K562 (cell line): ENCODE results near the gene MPIG6B. TPM values are rescaled to one million over a fixed set of nuclear protein-coding genes. Genes with fewer than 3 reads are reported as not detected.

ENCODE experiments used
- ASH1L ChIP-seq: fragments of 450-650 bp; IDR thresholded peaks from 2 replicates; pipeline ENCODE4 v1.6.1; 2018; ENCODE audit warnings: borderline replicate concordance, mild to moderate bottlenecking, low read depth; ENCODE audit not compliant: partially characterized antibody
- ATF7 ChIP-seq: fragments of 450-650 bp; IDR thresholded peaks from 2 replicates; pipeline ENCODE4 v1.7.1; 2014; ENCODE audit warnings: mild to moderate bottlenecking, moderate library complexity
- C11orf30 ChIP-seq: fragments of 450-650 bp; IDR thresholded peaks from 2 replicates; pipeline ENCODE4 v1.6.1; 2016; ENCODE audit warnings: low read depth, mild to moderate bottlenecking
- CHCHD3 ChIP-seq: fragments of 250-450 bp; sonication (Bioruptor Pico); IDR thresholded peaks from 2 replicates; pipeline ENCODE4 v2.1.2; 2022; ENCODE audit warnings: mild to moderate bottlenecking
- E2F5 ChIP-seq: sonication (generic); formaldehyde crosslinking; IDR thresholded peaks from 2 replicates; pipeline ENCODE4 v1.8.0; 2022; ENCODE audit warnings: mild to moderate bottlenecking, missing genetic modification reagents
- EP300 ChIP-seq: IDR thresholded peaks from 2 replicates; pipeline ENCODE4 v1.6.1; 2012; ENCODE audit warnings: low read length, improper control_type of control experiment
- ESRRA ChIP-seq: fragments of 450-650 bp; IDR thresholded peaks from 2 replicates; pipeline ENCODE4 v1.6.1; 2014; ENCODE audit warnings: low read depth, mild to moderate bottlenecking, moderate library complexity, borderline replicate concordance
- FOXO4 ChIP-seq: fragments of 450-650 bp; formaldehyde crosslinking; IDR thresholded peaks from 2 replicates; pipeline ENCODE4 v1.4.0; 2020; ENCODE audit warnings: mild to moderate bottlenecking, moderate library complexity
- GABPB1 ChIP-seq: sonication (generic); formaldehyde crosslinking; IDR thresholded peaks from 2 replicates; pipeline ENCODE4 v1.8.0; 2022; ENCODE audit warnings: mild to moderate bottlenecking, missing genetic modification reagents
- HIVEP1 ChIP-seq: fragments of 250-450 bp; sonication (Bioruptor Pico); IDR thresholded peaks from 2 replicates; pipeline ENCODE4 v1.4.0; 2020; ENCODE audit warnings: mild to moderate bottlenecking
- HLTF ChIP-seq: fragments of 450-650 bp; IDR thresholded peaks from 2 replicates; pipeline ENCODE4 v1.6.1; 2016
- HNRNPK ChIP-seq: fragments of 200-400 bp; formaldehyde crosslinking; IDR thresholded peaks from one replicate; pipeline ENCODE4 v1.6.1; 2018; ENCODE audit warnings: mild to moderate bottlenecking, low read depth, low read length; ENCODE audit not compliant: poor library complexity, severe bottlenecking
- ILF3 ChIP-seq: fragments of 450-650 bp; IDR thresholded peaks from 2 replicates; pipeline ENCODE4 v1.6.1; 2018; ENCODE audit warnings: antibody characterized with exemption, mild to moderate bottlenecking, moderate library complexity, borderline replicate concordance
- LCOR ChIP-seq: sonication (generic); formaldehyde crosslinking; IDR thresholded peaks from 2 replicates; pipeline ENCODE4 v1.8.0; 2022; ENCODE audit warnings: mild to moderate bottlenecking, missing genetic modification reagents
- MED1 ChIP-seq: sonication (generic); formaldehyde crosslinking; IDR thresholded peaks from 2 replicates; pipeline ENCODE4 v1.8.1; 2023; ENCODE audit warnings: missing genetic modification reagents, borderline replicate concordance
- MTA1 ChIP-seq: fragments of 450-650 bp; IDR thresholded peaks from 2 replicates; pipeline ENCODE4 v1.6.1; 2017; ENCODE audit warnings: borderline replicate concordance
- PATZ1 ChIP-seq: fragments of 250-450 bp; sonication (Bioruptor Pico); IDR thresholded peaks from 2 replicates; pipeline ENCODE4 v1.5.0; 2020; ENCODE audit warnings: mild to moderate bottlenecking, borderline replicate concordance
- PHB ChIP-seq: fragments of 250-450 bp; sonication (Bioruptor Pico); IDR thresholded peaks from 2 replicates; pipeline ENCODE4 v1.5.0; 2021
- PHF21A ChIP-seq: fragments of 450-650 bp; IDR thresholded peaks from 2 replicates; pipeline ENCODE4 v1.6.1; 2017; ENCODE audit warnings: low read depth, borderline replicate concordance
- PTBP1 ChIP-seq: fragments of 200-400 bp; formaldehyde crosslinking; IDR thresholded peaks from 2 replicates; pipeline ENCODE4 v1.6.1; 2017; ENCODE audit warnings: low read depth, low read length
- SMARCA5 ChIP-seq: fragments of 450-650 bp; IDR thresholded peaks from 2 replicates; pipeline ENCODE4 v1.6.1; 2016
- SOX6 ChIP-seq: fragments of 450-650 bp; IDR thresholded peaks from 2 replicates; pipeline ENCODE4 v1.6.1; 2014; ENCODE audit warnings: mild to moderate bottlenecking
- ZC3H8 ChIP-seq: fragments of 450-650 bp; IDR thresholded peaks from 2 replicates; pipeline ENCODE4 v1.6.1; 2017
- ZNF197 ChIP-seq: fragments of 200-800 bp; sonication (Bioruptor generic); IDR thresholded peaks from 2 replicates; pipeline ENCODE4 v1.6.1; 2016; ENCODE audit warnings: low read depth, missing genetic modification characterization, missing compliant biosample characterization
- ZNF696 ChIP-seq: fragments of 250-450 bp; sonication (Bioruptor Pico); conservative IDR thresholded peaks from 2 replicates; pipeline ENCODE4 v1.4.0; 2020; ENCODE audit warnings: mild to moderate bottlenecking, moderate library complexity
- polyA plus RNA-seq, 8 experiments: library from polyadenylated mRNA; depleted of rRNA in 4 of 8; stranded (reverse) in 5 of 8; unstranded in 3 of 8; fragments of >200 nt; fragmentation: Nextera tagmentation in 2 of 8; fragmentation: Illumina TruSeq in 1 of 8; extraction: Ambion mirVana in 2 of 8; extraction: Trizol in 1 of 8; gene quantifications; 2 replicates each; pipeline versions ENCODE4 v1.2.1 to v1.2.3, GENCODE V29; 2011 to 2014; ENCODE audit warnings: inconsistent platforms in 1 of 8, missing spikeins in 1 of 8
- total RNA-seq, 7 experiments: library from RNA; depleted of rRNA in 6 of 7; stranded (reverse); fragments of >200 nt in 6 of 7; fragmentation: Illumina TruSeq in 2 of 7; extraction: Trizol in 2 of 7; gene quantifications; 2 replicates each; pipeline versions ENCODE4 v1.2.1 to v1.2.3, GENCODE V29; 2011 to 2021; ENCODE audit warnings: low replicate concordance in 1 of 7

The MPIG6B gene
- total and polyA plus RNA-seq, 9 of the 15 experiments (the other 6 are each of a cell fraction or from before 2014, with no cell fraction given), result 0.11 to 1.2 (median 0.28) TPM; not detected in 1

GRCh38 chr6:31702819-31703716 is 20.1 kb upstream of the MPIG6B start, which contains the start of gene ABHD16A (continued):
- TF ChIP-seq ASH1L (peak; percentile 82), PHF21A (peak; percentile 63; the same call in 1 of the 2 replicates), GABPB1 (peak; percentile 81), HNRNPK (no peak), SOX6 (peak; percentile 52; the same call in 1 of the 2 replicates), EP300 (peak; percentile 73), C11orf30 (peak; percentile 22; the same call in 1 of the 2 replicates), ZNF696 (CRISPR knock-in tag) (no peak), ATF7 (peak; percentile 100), MED1 (CRISPR knock-in tag) (no peak), MTA1 (peak; percentile 71), ILF3 (no peak; the same call in 1 of the 2 replicates), ZNF197 (peak; percentile 76; the same call in 1 of the 2 replicates), E2F5 (CRISPR knock-in tag) (0 out of 2 replicates have a peak, but pooled peaks have one; percentile 55), FOXO4 (CRISPR knock-in tag) (peak; percentile 65; the same call in 1 of the 2 replicates), ZC3H8 (0 out of 2 replicates have a peak, but pooled peaks have one; percentile 53), PTBP1 (0 out of 2 replicates have a peak, but pooled peaks have one; percentile 33), ESRRA (peak; percentile 69), LCOR (CRISPR knock-in tag) (peak; percentile 41), PATZ1 (CRISPR knock-in tag) (no peak), HIVEP1 (no peak), PHB (CRISPR knock-in tag) (peak; percentile 82; the same call in 1 of the 2 replicates), HLTF (peak; percentile 75; the same call in 1 of the 2 replicates), SMARCA5 (0 out of 2 replicates have a peak, but pooled peaks have one; percentile 16), CHCHD3 (CRISPR knock-in tag) (peak; percentile 92)
